HL-60/S4 (cell line): ENCODE results near the gene METAP1D.

ENCODE experiments used
- in situ Hi-C: fragments of 300-500 bp; cut with MboI; formaldehyde crosslinking; loops from 2 replicates; pipeline ENCODE4 v1.14.3; 2022; ENCODE audit warnings: low sequenced_read_pairs

Gene METAP1D

DNA sequence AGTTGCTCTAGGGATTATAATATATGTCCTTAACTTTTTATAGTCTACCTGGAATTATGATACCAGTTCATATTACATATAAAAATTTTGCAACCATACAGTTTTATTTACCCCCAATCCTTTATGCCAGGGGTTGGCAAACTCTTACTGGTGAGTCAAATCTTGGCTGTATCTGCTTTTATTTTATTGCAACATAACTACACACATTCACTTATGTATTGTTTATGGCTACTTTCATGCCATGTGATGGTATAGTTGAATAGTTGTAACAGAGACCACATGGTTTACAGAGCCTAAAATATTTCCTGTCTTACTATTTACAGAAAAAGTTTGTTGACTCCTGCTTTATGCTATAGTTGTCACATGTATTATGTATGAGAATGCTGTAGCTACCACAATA lies 128.7 kb downstream of the METAP1D start:
- in situ Hi-C loops: no loop called here

GRCh38 chr2:172129404-172129803 lies 129.7 kb downstream of the METAP1D start:
- in situ Hi-C loops: no loop called here
